Measurements from ENCODE around the gene SRP54.
"Not testable (repeated sequence)": the region's sequence is repeated elsewhere in the genome, so short reads cannot be mapped to it uniquely, and the experiment has no call there.

The SRP54 gene

DNA sequence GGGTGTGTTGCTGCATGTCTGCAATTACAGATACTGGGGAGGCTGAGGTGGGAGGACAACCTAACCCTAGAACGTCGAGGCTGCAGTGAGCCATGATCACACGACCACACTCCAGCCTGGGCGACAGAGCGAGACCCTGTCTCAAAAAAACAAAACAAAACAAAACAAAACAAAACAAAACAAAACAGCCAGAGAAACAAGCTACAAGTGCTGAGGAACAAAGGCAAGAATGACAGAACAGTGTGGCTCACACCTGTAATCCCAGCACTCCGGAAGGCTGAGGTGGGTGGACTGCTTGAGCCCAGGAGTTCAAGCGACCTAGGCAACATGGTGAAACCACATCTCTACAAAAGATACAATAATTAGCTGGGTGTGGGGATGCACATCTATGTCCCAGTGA lies 38.0 kb upstream of the SRP54 start:
- TF ChIP-seq CTCF (IDR thresholded peaks at IDR 0.05; ENCODE audit: low read depth, low read length) (no peak), MYC (IDR thresholded peaks at IDR 0.05; ENCODE audit: low read depth, low read length) (no peak), POLR2A (IDR thresholded peaks at IDR 0.05; ENCODE audit: extremely low read depth, insufficient read length) (no peak)
- TF ChIP-seq, protein P1, sequence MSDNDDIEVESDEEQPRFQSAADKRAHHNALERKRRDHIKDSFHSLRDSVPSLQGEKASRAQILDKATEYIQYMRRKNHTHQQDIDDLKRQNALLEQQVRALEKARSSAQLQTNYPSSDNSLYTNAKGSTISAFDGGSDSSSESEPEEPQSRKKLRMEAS (IDR thresholded peaks at IDR 0.05; ENCODE audit: low read depth, low read length): no peak
- DNase-seq (ENCODE audit: low read depth): no peak
- no peak overlapping the region for H3K4me3 ChIP-seq (ENCODE audit: low read depth, low read length)

GRCh38 chr14:34946699-34947098 lies 36.1 kb upstream of the SRP54 start:
- DNase-seq (ENCODE audit: low read depth): no peak
- TF ChIP-seq POLR2A (IDR thresholded peaks at IDR 0.05; ENCODE audit: extremely low read depth, insufficient read length): no peak
- TF ChIP-seq CTCF (IDR thresholded peaks at IDR 0.05; ENCODE audit: low read depth, low read length): no peak
- no peak for TF ChIP-seq MYC (IDR thresholded peaks at IDR 0.05; ENCODE audit: low read depth, low read length)
- TF ChIP-seq, protein P1 (IDR thresholded peaks at IDR 0.05; ENCODE audit: low read depth, low read length): no peak
- no peak overlapping the region for H3K4me3 ChIP-seq (ENCODE audit: low read depth, low read length)

DNA sequence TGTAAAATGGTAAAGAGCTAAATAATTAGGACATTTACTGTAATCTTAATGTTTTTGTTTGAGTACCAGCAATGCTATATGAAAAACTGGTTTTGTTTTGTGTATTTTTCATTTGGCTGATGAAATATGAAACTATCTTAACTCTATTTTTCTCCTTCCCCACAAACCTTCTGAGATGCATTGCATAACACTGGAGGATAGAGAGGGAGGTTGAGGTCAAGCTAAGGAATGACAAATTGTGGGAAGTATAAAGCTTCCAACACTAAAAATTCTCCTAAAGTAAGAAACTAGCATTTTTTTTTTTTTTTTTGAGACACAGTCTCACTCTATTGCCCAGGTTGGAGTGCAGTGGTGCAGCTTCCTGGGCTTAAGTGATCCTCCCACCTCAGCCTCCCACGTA lies 31.5 kb upstream of the SRP54 start:
- no peak overlapping the region for H3K4me3 ChIP-seq (ENCODE audit: low read depth, low read length)
- DNase-seq (ENCODE audit: low read depth): no peak
- TF ChIP-seq CTCF (IDR thresholded peaks at IDR 0.05; ENCODE audit: low read depth, low read length): no peak
- no peak for TF ChIP-seq MYC (IDR thresholded peaks at IDR 0.05; ENCODE audit: low read depth, low read length)
- TF ChIP-seq POLR2A (IDR thresholded peaks at IDR 0.05; ENCODE audit: extremely low read depth, insufficient read length): no peak
- TF ChIP-seq, protein P1 (IDR thresholded peaks at IDR 0.05; ENCODE audit: low read depth, low read length): no peak

DNA sequence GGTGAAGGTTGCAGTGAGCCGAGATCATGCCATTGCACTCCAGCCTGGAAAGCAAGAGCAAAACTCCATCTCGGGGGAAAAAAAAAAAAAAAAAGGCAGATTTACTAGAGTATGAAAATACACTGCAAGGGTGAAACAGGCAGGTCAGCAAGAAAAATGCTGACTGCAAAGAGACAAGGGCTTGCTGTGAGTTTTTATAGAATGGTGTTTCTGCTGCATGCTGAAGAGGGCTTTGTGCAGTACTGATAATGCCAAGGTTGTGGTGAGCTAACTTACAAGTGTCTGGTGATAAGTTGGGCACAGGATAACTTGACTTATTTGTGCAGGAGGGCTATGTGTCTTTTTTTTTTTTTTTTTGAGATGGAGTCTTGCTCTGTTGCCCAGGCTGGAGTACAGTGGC lies 25.9 kb upstream of the SRP54 start:
- no peak for TF ChIP-seq CTCF (IDR thresholded peaks at IDR 0.05; ENCODE audit: low read depth, low read length)
- no peak for TF ChIP-seq MYC (IDR thresholded peaks at IDR 0.05; ENCODE audit: low read depth, low read length)
- no peak for TF ChIP-seq POLR2A (IDR thresholded peaks at IDR 0.05; ENCODE audit: extremely low read depth, insufficient read length)
- TF ChIP-seq, protein P1 (IDR thresholded peaks at IDR 0.05; ENCODE audit: low read depth, low read length): no peak
- H3K4me3 ChIP-seq (ENCODE audit: low read depth, low read length): no peak overlapping the region
- DNase-seq (ENCODE audit: low read depth): no peak

DNA sequence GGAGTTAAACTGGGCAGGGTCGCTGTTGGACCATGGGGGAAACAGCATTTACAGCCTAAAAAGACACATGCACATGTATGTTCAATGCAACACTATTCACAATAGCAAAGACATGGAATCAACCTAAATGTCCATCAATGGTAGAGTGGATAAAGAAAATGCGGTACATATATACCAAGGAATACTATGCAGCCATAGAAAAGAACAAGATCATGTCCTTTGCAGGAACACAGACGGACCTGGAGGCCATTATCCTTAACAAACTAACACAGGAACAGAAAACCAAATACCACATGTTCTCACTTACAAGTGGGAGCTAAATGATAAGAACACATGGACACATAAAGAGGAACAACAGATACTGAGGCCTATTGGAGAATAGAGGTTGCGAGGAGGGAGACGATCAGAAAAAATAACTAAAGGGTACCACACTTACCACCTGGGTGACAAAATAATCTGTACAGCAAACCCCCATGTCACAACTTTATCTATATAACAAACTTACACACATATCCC lies 25.0 kb upstream of the SRP54 start:
- H3K4me3 ChIP-seq (ENCODE audit: low read depth, low read length): no peak overlapping the region
- no peak for DNase-seq (ENCODE audit: low read depth)
- TF ChIP-seq POLR2A (IDR thresholded peaks at IDR 0.05; ENCODE audit: extremely low read depth, insufficient read length): no peak
- TF ChIP-seq CTCF (IDR thresholded peaks at IDR 0.05; ENCODE audit: low read depth, low read length): no peak
- no peak for TF ChIP-seq MYC (IDR thresholded peaks at IDR 0.05; ENCODE audit: low read depth, low read length)
- TF ChIP-seq, protein P1 (IDR thresholded peaks at IDR 0.05; ENCODE audit: low read depth, low read length): no peak

GRCh38 chr14:34962106-34962505 lies 20.7 kb upstream of the SRP54 start:
- H3K4me3 ChIP-seq (ENCODE audit: low read depth, low read length); DNase-seq (ENCODE audit: low read depth): not testable (repeated sequence)
